HEK293T (cell line): ENCODE measurements around the gene TNNI3K.

ENCODE experiments used
- NFRKB ChIP-seq: fragments of 450-650 bp; IDR thresholded peaks from 2 replicates; pipeline ENCODE4 v1.6.1; 2016; ENCODE audit warnings: mild to moderate bottlenecking, moderate library complexity
- SP1 ChIP-seq: fragments of 450-650 bp; IDR thresholded peaks from 2 replicates; pipeline ENCODE4 v1.6.1; 2017
- SUZ12 ChIP-seq: fragments of 450-650 bp; IDR thresholded peaks from 2 replicates; pipeline ENCODE4 v1.6.1; 2016; ENCODE audit warnings: mild to moderate bottlenecking
- TARDBP ChIP-seq: fragments of 450-650 bp; IDR thresholded peaks from 2 replicates; pipeline ENCODE4 v1.6.1; 2016
- ZNF384 ChIP-seq: fragments of 450-650 bp; IDR thresholded peaks from 2 replicates; pipeline ENCODE4 v1.6.1; 2016

DNA sequence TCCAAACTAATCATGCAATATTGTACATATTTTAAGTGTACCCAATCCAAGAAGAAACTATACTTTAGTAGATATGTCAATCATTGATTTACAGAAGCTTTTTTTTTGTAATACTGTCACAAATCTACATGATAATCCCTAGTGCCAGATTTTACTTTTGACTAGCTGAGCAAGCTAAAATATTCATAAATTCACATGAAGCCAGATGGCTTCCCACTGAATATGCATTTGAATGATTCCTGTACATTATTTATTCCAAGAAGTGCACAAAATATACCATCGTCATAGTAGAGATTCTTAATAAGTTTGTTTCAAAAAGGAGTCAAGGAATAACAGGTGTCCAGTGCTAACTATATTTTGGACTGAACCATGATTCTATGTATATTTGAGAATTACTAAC is 20.0 kb upstream of the TNNI3K start:
- TF ChIP-seq SUZ12 (no peak), ZNF384 (no peak), SP1 (no peak), NFRKB (no peak), TARDBP (no peak)
